GM12878 (cell line): ENCODE data around the gene PSAT1. TPM values are rescaled to one million over a fixed set of nuclear protein-coding genes. Genes with fewer than 3 reads are reported as not detected.

ENCODE experiments used
- ATAC-seq: fragments of 200-7000 bp; cut with Tn5 transposase; 3 replicates; pipeline ENCODE4 v1.9.1; 2020; ENCODE audit warnings: mild to moderate bottlenecking, moderate library complexity
- BruUV-seq: library from RNA; stranded (reverse); fragments of 400-500 nt; replicated peaks from 2 replicates; lab custom pipeline; 2021; lab: Mats Ljungman, UMichigan
- CTCF ChIA-PET: fragments of 300-600 bp; sonication (Branson Sonifier 250); formaldehyde crosslinking; extraction: SDS; loops from one replicate; lab custom pipeline; 2021; ENCODE audit warnings: inconsistent platforms; lab: Yijun Ruan, JAX
- POLR2A ChIA-PET: fragments of 350-600 bp; formaldehyde crosslinking; extraction: SDS; loops from one replicate; lab custom pipeline; 2021; ENCODE audit warnings: inconsistent platforms; lab: Charles Lee
- RAD21 ChIA-PET: fragments of 300-600 bp; sonication (Branson Sonifier 250); formaldehyde crosslinking; loops from one replicate; lab custom pipeline; 2023; ENCODE audit warnings: antibody characterized with exemption; ENCODE audit not compliant: unreplicated experiment; lab: Charles Lee
- SMC1A ChIA-PET: fragments of 300-600 bp; sonication (Branson Sonifier 250); formaldehyde crosslinking; loops from one replicate; lab custom pipeline; 2023; ENCODE audit not compliant: unreplicated experiment, uncharacterized antibody; lab: Charles Lee
- DNase-seq: peaks from one replicate; pipeline ENCODE4 v3.0.0-alpha.2; 2011; ENCODE audit warnings: low read depth, low spot score
- FAIRE-seq: peaks from 3 replicates; lab custom pipeline; 2011; peaks lifted over from hg19 to GRCh38; lab: Jason Lieb, UNC
- H2AFZ ChIP-seq: 2 replicates; pipeline ENCODE4 v1.6.0; 2011; ENCODE audit warnings: low read depth, low read length, control low read depth; ENCODE audit not compliant: control insufficient read depth
- H3K27ac ChIP-seq: 2 replicates; pipeline ENCODE4 v1.5.1; 2011; ENCODE audit warnings: control low read depth; ENCODE audit not compliant: control insufficient read depth, insufficient read depth
- H3K27me3 ChIP-seq, 2 experiments: replicated peaks in 1 of 2; 2 replicates each; pipeline versions ENCODE4 v1.6.0 to v1.6.1; 2011; ENCODE audit warnings: low read length in 1 of 2; ENCODE audit not compliant: control insufficient read depth in 2 of 2, insufficient read depth in 2 of 2
- H3K36me3 ChIP-seq, 2 experiments: 2 replicates each; pipeline ENCODE4 v1.5.1; 2011; ENCODE audit warnings: low read length in 1 of 2; ENCODE audit not compliant: control insufficient read depth in 2 of 2, insufficient read depth in 2 of 2
- H3K4me1 ChIP-seq: 2 replicates; pipeline ENCODE4 v1.6.1; 2011; ENCODE audit warnings: mild to moderate bottlenecking, low read length, moderate library complexity, mixed read lengths; ENCODE audit not compliant: control insufficient read depth, insufficient read depth
- H3K4me2 ChIP-seq: 2 replicates; pipeline ENCODE4 v1.6.0; 2011; ENCODE audit warnings: control low read depth; ENCODE audit not compliant: control insufficient read depth, insufficient read depth
- H3K4me3 ChIP-seq: fragments of 200-600 bp; sonication (generic); 2 replicates; pipeline ENCODE4 v1.5.1; 2016
- H3K79me2 ChIP-seq: 2 replicates; pipeline ENCODE4 v1.6.0; 2011; ENCODE audit warnings: low read length; ENCODE audit not compliant: control insufficient read depth, insufficient read depth
- H3K9ac ChIP-seq: 2 replicates; pipeline ENCODE4 v1.8.0; 2011; ENCODE audit warnings: low read length, control low read depth, mixed read lengths; ENCODE audit not compliant: control insufficient read depth, insufficient read depth
- H3K9me3 ChIP-seq: replicated peaks from 3 replicates; pipeline ENCODE4 v1.5.1; 2011; ENCODE audit warnings: mild to moderate bottlenecking, low read length; ENCODE audit not compliant: control insufficient read depth, insufficient read depth
- H4K20me1 ChIP-seq: 2 replicates; pipeline ENCODE4 v1.6.0; 2011; ENCODE audit not compliant: control insufficient read depth, insufficient read depth
- BRCA1 ChIP-seq: IDR thresholded peaks from 2 replicates; pipeline ENCODE4 v1.6.1; 2011; ENCODE audit warnings: low read depth, low read length, improper control_type of control experiment
- CBX5 ChIP-seq: sonication (generic); IDR thresholded peaks from 2 replicates; pipeline ENCODE4 v1.6.1; 2016; ENCODE audit warnings: low read depth, moderate library complexity, mild to moderate bottlenecking, inconsistent platforms
- E4F1 ChIP-seq: fragments of 450-650 bp; IDR thresholded peaks from 2 replicates; pipeline ENCODE4 v1.6.1; 2018; ENCODE audit warnings: borderline replicate concordance, mild to moderate bottlenecking; ENCODE audit not compliant: partially characterized antibody
- ELK1 ChIP-seq: IDR thresholded peaks from 2 replicates; pipeline ENCODE4 v1.6.1; 2012; ENCODE audit warnings: low read depth, low read length, improper control_type of control experiment
- FOXM1 ChIP-seq: IDR thresholded peaks from 2 replicates; pipeline ENCODE4 v1.6.1; 2012; ENCODE audit warnings: low read depth, mild to moderate bottlenecking, inconsistent platforms, low read length, moderate library complexity
- GABPA ChIP-seq: IDR thresholded peaks from 2 replicates; pipeline ENCODE4 v1.6.1; 2014; ENCODE audit warnings: antibody characterized with exemption, low read depth, mild to moderate bottlenecking, inconsistent platforms
- KDM1A ChIP-seq: fragments of 200-600 bp; sonication (generic); IDR thresholded peaks from 2 replicates; pipeline ENCODE4 v1.6.1; 2016; ENCODE audit warnings: borderline replicate concordance
- MLLT1 ChIP-seq: fragments of 450-650 bp; IDR thresholded peaks from 2 replicates; pipeline ENCODE4 v1.6.1; 2016; ENCODE audit warnings: mild to moderate bottlenecking
- NFXL1 ChIP-seq: fragments of 450-650 bp; IDR thresholded peaks from 2 replicates; pipeline ENCODE4 v1.6.1; 2017; ENCODE audit warnings: antibody characterized with exemption, mild to moderate bottlenecking, borderline replicate concordance
- NR2C1 ChIP-seq: fragments of 450-650 bp; IDR thresholded peaks from 2 replicates; pipeline ENCODE4 v1.6.1; 2017; ENCODE audit warnings: antibody characterized with exemption, mild to moderate bottlenecking, moderate library complexity
- POLR2AphosphoS2 ChIP-seq: IDR thresholded peaks from 2 replicates; pipeline ENCODE4 v1.6.1; 2011; ENCODE audit warnings: low read depth, mild to moderate bottlenecking, low read length, improper control_type of control experiment, moderate library complexity
- TAF1 ChIP-seq: IDR thresholded peaks from 2 replicates; pipeline ENCODE4 v1.6.1; 2011; ENCODE audit warnings: mild to moderate bottlenecking, low read depth, low read length, borderline replicate concordance
- TCF12 ChIP-seq: IDR thresholded peaks from 2 replicates; pipeline ENCODE4 v1.6.1; 2011; ENCODE audit warnings: low read depth, mild to moderate bottlenecking, low read length
- TCF3 ChIP-seq: IDR thresholded peaks from 2 replicates; pipeline ENCODE4 v1.6.1; 2012; ENCODE audit warnings: low read depth, mild to moderate bottlenecking, low read length, borderline replicate concordance; ENCODE audit not compliant: insufficient read depth
- WGBS: methylation state at CpG from one replicate; pipeline ENCODE4 v1.1.6; 2016; ENCODE audit warnings: low lambda C conversion rate; ENCODE audit not compliant: insufficient replicate concordance, insufficient coverage; ENCODE audit errors: missing lambda C conversion rate; 5-methylcytosine and 5-hydroxymethylcytosine counted together
- in situ Hi-C: fragments of 300-500 bp; cut with MboI; formaldehyde crosslinking; loops from 9 replicates; pipeline ENCODE4 v1.14.3; 2018; ENCODE audit warnings: mixed read lengths
- intact Hi-C: fragments of 100-400 bp; cut with micrococcal nuclease; formaldehyde crosslinking; loops from one replicate; pipeline ENCODE4 v1.14.2; 2022; ENCODE audit not compliant: unreplicated experiment
- polyA plus RNA-seq, 11 experiments: library from polyadenylated mRNA; depleted of rRNA in 4 of 11; unstranded in 6 of 11; stranded (reverse) in 5 of 11; fragments of >200 nt; fragmentation: Nextera tagmentation in 4 of 11; fragmentation: Illumina TruSeq in 1 of 11; extraction: Ambion mirVana in 4 of 11; extraction: Trizol in 1 of 11; gene quantifications; 1 replicate in 1 of 11; 2 replicates in 10 of 11; pipeline versions ENCODE4 v1.2.1 to v1.2.3, GENCODE V29; 2011 to 2016; ENCODE audit warnings: inconsistent platforms in 2 of 11, missing spikeins in 2 of 11, low read depth in 1 of 11
- total RNA-seq, 4 experiments: library from RNA; depleted of rRNA in 3 of 4; stranded (reverse); fragments of >200 nt in 3 of 4; fragmentation: Illumina TruSeq in 1 of 4; extraction: Trizol in 1 of 4; gene quantifications; 2 replicates each; pipeline versions ENCODE4 v1.2.1 to v1.2.3, GENCODE V29; 2013 to 2021
- TF ChIP-seq, protein P1 (sequence below): IDR thresholded peaks from 2 replicates; pipeline ENCODE4 v1.6.1; 2012; ENCODE audit warnings: low read length, inconsistent platforms

Gene PSAT1
- total and polyA plus RNA-seq, 10 of the 15 experiments (the other 5 are each of a cell fraction or from before 2014, with no cell fraction given) = 35.1 to 126 (median 51.9) TPM

DNA sequence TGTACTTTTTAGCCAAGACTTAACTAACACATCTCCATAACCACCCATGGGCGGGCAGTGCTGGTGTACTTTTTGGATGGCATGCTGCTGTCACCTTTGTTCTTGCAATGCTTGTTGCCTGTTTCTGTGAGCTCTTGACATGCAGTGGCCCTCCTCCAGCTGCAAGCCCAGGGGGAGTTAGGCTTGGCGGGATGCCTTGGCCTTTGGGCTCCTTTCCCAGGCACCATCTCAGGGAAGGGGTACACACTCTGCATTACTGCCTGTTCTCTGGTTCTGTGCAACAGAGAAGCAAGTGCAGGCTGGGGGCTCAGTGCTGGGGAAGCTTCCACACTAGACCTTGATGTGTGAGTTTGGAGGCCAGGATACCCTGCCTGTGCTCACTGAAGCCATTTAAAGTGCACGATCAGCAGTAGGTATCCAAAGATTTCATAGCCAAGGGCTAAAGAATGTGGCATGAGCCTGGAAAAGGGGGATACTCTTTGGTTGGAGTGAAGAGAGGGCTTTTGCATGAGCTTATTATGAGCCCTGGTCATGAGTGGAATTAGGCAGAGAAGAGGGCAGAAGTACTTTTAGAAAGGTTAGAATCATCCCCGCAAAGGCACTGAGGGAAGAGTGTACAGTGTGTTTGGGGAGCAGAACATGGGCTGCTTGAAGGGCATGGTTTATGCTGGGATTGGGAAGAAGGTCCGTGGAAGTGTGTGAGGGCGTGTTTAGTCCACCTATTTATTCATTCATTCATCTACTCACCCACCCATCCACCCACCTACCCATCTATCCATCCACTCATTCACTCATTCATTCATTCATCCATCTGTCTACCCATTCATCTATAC lies 22.5 kb downstream of the PSAT1 start (continued):
- TF ChIP-seq, protein P1, sequence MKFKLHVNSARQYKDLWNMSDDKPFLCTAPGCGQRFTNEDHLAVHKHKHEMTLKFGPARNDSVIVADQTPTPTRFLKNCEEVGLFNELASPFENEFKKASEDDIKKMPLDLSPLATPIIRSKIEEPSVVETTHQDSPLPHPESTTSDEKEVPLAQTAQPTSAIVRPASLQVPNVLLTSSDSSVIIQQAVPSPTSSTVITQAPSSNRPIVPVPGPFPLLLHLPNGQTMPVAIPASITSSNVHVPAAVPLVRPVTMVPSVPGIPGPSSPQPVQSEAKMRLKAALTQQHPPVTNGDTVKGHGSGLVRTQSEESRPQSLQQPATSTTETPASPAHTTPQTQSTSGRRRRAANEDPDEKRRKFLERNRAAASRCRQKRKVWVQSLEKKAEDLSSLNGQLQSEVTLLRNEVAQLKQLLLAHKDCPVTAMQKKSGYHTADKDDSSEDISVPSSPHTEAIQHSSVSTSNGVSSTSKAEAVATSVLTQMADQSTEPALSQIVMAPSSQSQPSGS = no peak
- TF ChIP-seq POLR2AphosphoS2 = no peak
- TF ChIP-seq, all 136 proteins: peak for 0

DNA sequence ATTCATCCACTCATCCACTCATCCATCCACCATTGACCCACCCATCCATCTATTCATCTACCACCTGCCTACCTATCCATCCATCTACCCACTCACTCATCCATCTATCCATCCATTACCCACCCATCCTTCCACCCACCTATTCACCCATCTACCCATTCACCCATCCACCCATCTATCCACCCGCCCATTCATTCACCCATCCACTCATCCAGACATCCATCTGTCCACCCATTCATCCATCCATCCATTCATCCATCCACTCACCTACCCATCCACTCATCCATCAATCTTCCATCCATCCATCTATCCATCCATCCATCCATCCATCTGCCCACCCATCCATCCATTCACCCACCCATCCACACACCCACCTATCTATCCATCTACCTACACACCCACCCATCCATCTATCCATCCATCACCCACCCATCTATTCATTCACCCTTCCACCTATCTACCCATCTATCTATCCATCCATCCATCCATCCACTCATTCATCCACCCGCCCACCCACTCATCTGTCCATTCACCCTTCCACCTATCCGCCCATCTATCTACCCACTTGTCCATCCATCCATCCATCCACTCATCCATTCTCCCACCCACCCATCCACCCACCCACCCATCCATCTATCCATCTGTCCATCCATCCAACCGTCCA lies 23.2 kb downstream of the PSAT1 start:
- SMC1A ChIA-PET = no interaction called here
- RAD21 ChIA-PET = no interaction called here
- Histone ChIP-seq H3K27ac (no peak overlapping the region), H3K4me2 (no peak overlapping the region), H3K9ac (no peak overlapping the region), H4K20me1 (no peaks in the 10 kb centered on the region), H3K9me3 (no peaks in the 10 kb centered on the region), H3K79me2 (no peaks in the 10 kb centered on the region), H3K4me1 (no peaks in the 10 kb centered on the region), H2AFZ (no peak overlapping the region), H3K27me3 (no peaks in the 10 kb centered on the region), H3K36me3 (peaks cover 0 to 9% of the 10 kb centered on the region in 2 experiments; a peak in 3 of 4 replicates), H3K4me3 (no peak overlapping the region)
- intact Hi-C loops = no loop called here
- FAIRE-seq (no peak), DNase-seq (no peak), ATAC-seq (no peak)
- BruUV-seq = no TSS peak
- 81% methylated on average over 3 of the region's 4 CpGs for WGBS
- CTCF ChIA-PET = no interaction called here
- in situ Hi-C loops = no loop called here
- POLR2A ChIA-PET = no interaction called here
- TF ChIP-seq MLLT1 (no peak), TCF12 (no peak), CBX5 (no peak), NR2C1 (no peak), BRCA1 (no peak), NFXL1 (no peak), TCF3 (no peak), FOXM1 (no peak), ELK1 (no peak), TAF1 (no peak), KDM1A (no peak), GABPA (no peak), E4F1 (no peak)
